Glomerular visceral epithelial cell (primary cell): ENCODE results near the gene UNC80.

Experiments used
- DNase-seq: peaks from one replicate; pipeline ENCODE4 v3.0.0-alpha.2; 2016; ENCODE audit errors: extremely low spot score

The UNC80 gene

GRCh38 chr2:210027608-210028007, 256.0 kb downstream of the UNC80 start:
- no peak for DNase-seq

DNA sequence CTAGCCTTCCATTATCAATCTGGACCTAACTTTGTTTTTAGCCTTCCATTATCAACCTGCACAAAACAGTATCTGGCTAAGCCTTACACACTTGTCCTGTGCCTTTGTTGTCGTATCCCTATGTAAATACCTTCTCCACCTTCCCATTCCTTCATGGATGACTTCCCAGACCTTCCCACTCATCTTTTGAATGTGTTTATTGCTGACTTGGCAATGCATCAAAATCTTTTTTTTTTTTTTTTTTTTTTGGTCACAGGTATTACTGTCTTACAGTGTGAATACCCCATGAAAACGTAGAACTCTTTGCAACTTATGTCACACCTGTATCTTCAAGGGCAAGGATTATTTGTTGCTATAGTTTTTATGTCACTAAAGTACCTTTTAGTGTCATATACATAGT, 256.5 kb downstream of the UNC80 start:
- no peak for DNase-seq

DNA sequence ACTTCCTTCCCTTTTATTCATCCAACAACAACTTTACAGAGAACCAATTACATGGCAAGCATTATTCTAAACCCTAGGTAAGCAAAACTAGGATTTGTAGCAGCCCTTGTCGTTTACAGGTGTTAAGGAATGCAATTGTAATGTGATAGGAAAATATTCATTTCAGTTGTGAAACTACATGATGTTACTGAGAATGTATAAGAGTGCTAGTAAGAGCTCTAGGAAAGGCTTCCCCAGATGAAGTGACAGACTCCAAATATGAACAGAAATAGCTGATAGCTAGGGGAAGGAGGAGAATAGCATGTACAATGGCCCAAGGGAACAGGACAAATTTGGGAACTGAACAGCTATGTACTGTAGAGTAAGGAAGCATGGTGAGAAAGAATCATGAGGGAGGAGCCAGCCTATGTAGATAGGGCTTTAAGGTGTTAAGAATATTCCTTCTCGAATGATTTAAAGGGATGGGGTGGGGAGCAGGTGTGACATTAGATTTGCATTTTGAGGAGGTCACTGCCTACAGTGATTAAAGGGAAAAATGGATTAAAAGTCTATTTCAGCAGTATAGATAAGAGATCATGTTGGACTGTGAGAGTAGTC, 262.6 kb downstream of the UNC80 start:
- no peak for DNase-seq

GRCh38 chr2:210035679-210036078, 264.0 kb downstream of the UNC80 start:
- DNase-seq, result no peak

GRCh38 chr2:210038078-210038477, 266.4 kb downstream of the UNC80 start:
- no peak for DNase-seq

GRCh38 chr2:210046851-210047500, 275.3 kb downstream of the UNC80 start:
- no peak for DNase-seq
